GM10248 (cell line): ENCODE measurements around the gene SUOX.
"Not testable (repeated sequence)": the region's sequence is repeated elsewhere in the genome, so short reads cannot be mapped to it uniquely, and the experiment has no call there.

Experiments
- CTCF ChIA-PET: fragments of 300-600 bp; sonication (Branson Sonifier 250); formaldehyde crosslinking; extraction: SDS; loops from one replicate; lab custom pipeline; 2021; ENCODE audit warnings: antibody characterized with exemption; lab: Yijun Ruan, JAX
- POLR2A ChIA-PET: fragments of 350-650 bp; sonication (Branson Sonifier 250); formaldehyde crosslinking; extraction: SDS; loops from one replicate; lab custom pipeline; 2020; ENCODE audit warnings: antibody characterized with exemption; lab: Yijun Ruan, JAX
- DNase-seq: peaks from one replicate; pipeline ENCODE4 v3.0.0; 2012; ENCODE audit errors: extremely low spot score
- TF ChIP-seq, protein P1 (sequence below): IDR thresholded peaks from 2 replicates; pipeline ENCODE4 v1.5.1; 2012; ENCODE audit warnings: mild to moderate bottlenecking, low read depth; ENCODE audit errors: extremely low read depth, missing control alignments, control extremely low read depth

The SUOX gene

DNA sequence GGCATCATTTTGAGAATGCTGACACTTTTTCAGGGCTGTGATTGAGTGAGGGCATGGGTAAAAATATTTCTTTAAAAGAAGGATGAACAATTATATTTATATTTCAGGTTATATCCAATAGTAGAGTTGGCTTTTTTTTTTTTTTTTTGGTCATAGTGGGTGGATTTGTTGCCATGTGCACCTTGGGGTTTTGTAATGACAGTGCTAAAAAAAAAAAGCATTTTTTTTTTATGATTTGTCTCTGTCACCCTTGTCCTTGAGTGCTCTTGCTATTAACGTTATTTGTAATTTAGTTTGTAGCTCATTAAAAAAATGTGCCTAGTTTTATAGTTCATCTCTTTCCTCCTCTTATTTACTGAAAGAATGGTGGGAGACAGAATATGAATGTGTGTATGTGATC is 24.6 kb upstream of the SUOX start:
- TF ChIP-seq, protein P1, sequence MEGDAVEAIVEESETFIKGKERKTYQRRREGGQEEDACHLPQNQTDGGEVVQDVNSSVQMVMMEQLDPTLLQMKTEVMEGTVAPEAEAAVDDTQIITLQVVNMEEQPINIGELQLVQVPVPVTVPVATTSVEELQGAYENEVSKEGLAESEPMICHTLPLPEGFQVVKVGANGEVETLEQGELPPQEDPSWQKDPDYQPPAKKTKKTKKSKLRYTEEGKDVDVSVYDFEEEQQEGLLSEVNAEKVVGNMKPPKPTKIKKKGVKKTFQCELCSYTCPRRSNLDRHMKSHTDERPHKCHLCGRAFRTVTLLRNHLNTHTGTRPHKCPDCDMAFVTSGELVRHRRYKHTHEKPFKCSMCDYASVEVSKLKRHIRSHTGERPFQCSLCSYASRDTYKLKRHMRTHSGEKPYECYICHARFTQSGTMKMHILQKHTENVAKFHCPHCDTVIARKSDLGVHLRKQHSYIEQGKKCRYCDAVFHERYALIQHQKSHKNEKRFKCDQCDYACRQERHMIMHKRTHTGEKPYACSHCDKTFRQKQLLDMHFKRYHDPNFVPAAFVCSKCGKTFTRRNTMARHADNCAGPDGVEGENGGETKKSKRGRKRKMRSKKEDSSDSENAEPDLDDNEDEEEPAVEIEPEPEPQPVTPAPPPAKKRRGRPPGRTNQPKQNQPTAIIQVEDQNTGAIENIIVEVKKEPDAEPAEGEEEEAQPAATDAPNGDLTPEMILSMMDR, result no peak
- ChIA-PET CTCF (no interaction called here), POLR2A (interaction anchor here (2.7 kb wide), 1 partner anchor 155 kb away, joined by 15 read pairs; the partner anchor contains the start of genes ORMDL2 and SARNP)
- no peak for DNase-seq

DNA sequence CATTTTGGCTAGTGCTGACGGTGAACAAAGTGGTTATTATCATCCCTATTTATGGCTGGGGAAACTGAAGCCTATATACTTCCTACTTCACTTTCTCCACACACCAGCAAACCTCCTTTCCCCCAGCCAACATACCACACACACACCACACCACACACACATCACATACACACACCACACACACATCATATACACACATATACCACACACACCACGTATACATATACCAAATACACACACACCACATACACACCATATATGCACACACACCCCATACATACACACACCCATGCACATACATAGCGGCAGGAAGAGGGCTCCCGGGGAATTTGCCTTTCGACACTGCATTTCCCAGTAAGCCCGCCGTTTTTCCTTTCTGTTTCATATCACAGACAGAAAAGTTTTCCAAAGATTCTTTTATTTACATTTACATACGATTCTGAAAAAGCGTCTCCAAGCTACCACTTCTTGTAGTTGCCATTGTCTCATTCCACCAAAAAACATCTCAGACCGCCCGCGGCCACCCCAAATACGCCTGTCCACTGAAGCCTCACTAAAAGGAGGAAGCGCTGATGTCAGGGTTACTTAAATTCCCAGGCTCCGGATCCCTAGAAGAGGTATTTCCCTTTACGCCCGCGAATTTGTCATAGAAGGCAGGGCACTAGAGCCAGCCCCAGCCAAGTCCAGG is 24.0 kb upstream of the SUOX start:
- TF ChIP-seq, protein P1, result no peak
- CTCF ChIA-PET, result interaction anchor here (0.7 to 3.0 kb wide), 19 partner anchors 8 to 254 kb away, joined by 3 to 38 read pairs (median 4); partner anchors contain the start of genes ORMDL2, PA2G4, PYM1 and SARNP
- no peak for DNase-seq
- POLR2A ChIA-PET, result interaction anchor here (0.6 to 2.7 kb wide), 17 partner anchors 10 to 249 kb away, joined by 3 to 19 read pairs (median 6); partner anchors contain the start of genes DNAJC14, ORMDL2, PA2G4 and RNF41

DNA sequence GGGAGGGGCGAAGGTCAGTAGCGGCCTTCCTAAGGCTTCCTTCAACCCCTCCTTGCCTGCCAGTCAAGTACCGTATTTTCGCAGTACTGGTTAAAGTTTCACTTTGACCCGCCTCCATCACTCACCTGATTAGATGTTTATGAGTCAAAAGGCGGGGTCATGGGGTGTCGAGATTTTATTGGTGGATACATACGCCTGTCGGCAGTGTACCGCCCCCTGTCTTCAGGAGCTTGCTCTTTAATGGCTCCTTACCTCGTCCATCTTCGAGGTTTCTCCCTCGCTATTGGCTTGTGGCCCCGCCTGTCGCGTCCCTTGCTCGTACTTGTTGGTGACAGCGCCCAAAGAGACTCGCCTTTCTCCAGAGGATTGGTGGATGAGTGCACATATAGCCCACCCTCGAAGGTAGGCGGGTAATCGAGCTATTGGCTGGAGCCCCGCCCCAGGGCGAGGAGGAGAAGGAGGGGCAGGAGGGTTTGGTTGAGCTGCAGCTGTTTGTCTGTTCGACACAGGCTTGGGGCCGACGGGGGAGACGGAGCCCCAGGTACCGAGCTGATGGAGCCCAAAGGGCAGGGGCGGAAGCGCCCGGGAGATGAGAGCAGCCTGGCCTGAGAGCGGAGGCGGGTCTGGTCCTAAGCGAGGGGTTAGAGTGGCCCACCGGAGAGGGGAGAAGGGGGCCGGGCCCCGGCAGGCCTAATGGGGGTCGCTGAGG is 23.3 kb upstream of the SUOX start, which contains the start of gene RAB5B:
TSS of gene RAB5B (plus strand) at position 480 of the 709 bp plus-strand sequence. CDS start 12,883 bp downstream, outside the sequence.
- ChIA-PET POLR2A (interaction anchor here (0.5 to 2.7 kb wide), 21 partner anchors 9 to 248 kb away, joined by 3 to 19 read pairs (median 4); partner anchors contain the start of genes DNAJC14, ORMDL2, PA2G4 and PYM1), CTCF (interaction anchor here (0.7 to 3.0 kb wide), 24 partner anchors 9 to 255 kb away, joined by 3 to 38 read pairs (median 3); partner anchors contain the start of genes ORMDL2, PA2G4, PYM1 and SARNP)
- TF ChIP-seq, protein P1, result no peak
- DNase-seq, result peak; percentile 94

DNA sequence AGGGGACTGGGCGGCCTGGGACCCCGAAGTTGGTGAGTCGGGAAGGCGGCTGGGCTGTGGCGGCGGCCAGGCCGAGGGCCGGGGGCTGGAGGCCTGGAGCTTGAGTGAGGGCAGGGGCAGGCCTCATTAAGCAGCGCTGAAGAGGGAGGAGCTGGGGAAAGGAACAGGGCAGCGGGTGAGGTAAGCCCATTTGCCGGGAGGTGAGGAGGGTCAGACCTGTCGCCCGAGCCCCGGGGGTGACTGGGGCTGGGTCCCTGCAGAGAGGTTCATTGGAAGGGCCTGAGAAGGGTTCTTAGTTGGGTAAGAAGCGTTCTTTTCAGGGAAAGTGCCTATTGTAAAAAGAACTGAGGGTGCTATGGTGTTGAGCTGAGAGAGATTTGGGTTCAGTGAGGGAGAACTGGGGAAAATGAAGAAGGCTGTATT is 22.8 kb upstream of the SUOX start:
- ChIA-PET CTCF (interaction anchor here (0.7 to 3.0 kb wide), 24 partner anchors 8 to 255 kb away, joined by 3 to 38 read pairs (median 4); partner anchors contain the start of genes ORMDL2, PA2G4, PYM1 and SARNP), POLR2A (interaction anchor here (0.5 to 2.7 kb wide), 18 partner anchors 8 to 247 kb away, joined by 3 to 19 read pairs (median 4); partner anchors contain the start of genes ORMDL2, PA2G4, PYM1 and RNF41)
- TF ChIP-seq, protein P1, result no peak
- DNase-seq, result peak; percentile 58

DNA sequence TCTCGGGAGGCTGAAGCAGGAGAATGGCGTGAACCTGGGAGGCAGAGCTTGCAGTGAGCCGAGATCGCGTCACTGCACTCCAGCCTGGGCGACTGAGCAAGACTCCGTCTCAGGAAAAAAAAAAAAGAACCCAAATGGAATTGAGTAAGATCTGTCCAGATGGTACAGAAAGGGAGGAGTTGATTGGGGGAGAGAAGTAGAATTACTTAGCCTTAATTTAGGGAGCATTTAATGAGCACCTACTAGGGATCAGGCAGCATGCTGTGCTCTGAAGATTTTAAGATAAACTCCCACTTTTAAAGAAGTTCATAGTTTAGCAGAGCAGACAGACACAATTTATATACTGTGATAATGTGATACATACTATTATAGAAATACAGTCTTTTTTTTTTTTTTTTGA is 18.7 kb upstream of the SUOX start:
- ChIA-PET POLR2A (no interaction called here), CTCF (interaction anchor here (1.2 to 1.6 kb wide), 2 partner anchors 17 to 19 kb away, joined by 5 read pairs; partner anchors contain the start of gene SUOX)
- TF ChIP-seq, protein P1, result no peak
- DNase-seq, result no peak

DNA sequence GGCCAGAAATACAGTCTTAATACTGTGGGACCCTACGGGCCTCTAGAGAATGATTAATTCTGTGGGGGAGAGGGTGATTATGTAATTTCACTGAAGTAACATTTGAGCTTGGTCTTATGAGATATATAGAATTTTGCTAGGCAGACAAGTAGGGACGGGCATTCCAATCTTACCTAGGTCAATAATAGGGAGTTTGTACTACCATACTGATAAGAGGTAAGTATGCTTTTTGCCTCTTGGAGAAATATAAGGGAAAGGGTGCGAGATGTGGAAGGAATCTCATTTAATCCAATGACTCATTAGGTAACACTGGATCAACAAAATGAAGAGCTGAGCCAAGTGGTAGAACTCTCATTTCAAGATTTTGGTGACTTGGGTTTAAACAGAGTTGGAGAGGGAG is 18.0 kb upstream of the SUOX start:
- ChIA-PET CTCF (interaction anchor here (1.1 to 9.1 kb wide), 2 partner anchors 16 to 51 kb away, joined by 3 to 140 read pairs; partner anchors contain the start of gene SUOX), POLR2A (no interaction called here)
- TF ChIP-seq, protein P1, result no peak
- no peak for DNase-seq

DNA sequence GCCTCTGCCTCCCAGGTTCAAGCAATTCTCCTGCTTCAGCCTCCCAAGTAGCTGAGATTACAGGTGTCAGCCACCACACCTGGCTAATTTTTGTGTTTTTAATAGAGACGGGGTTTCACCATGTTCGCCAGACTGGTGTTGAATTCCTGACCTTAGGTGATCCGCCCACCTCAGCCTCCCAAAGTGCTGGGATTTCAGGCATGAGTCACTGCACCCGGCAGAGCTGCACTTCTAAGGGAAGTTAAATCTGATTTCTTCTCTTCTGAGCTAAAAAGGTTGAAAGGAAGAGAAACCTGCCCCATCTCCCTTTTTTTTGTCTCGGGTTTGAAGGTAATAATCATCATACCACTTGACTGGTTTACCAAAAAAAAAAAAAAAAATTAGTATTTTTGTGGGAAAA is 15.2 kb upstream of the SUOX start:
- CTCF ChIA-PET, result interaction anchor here (1.4 to 9.1 kb wide), 8 partner anchors 8 to 153 kb away, joined by 4 to 140 read pairs (median 6); partner anchors contain the start of genes DNAJC14, RAB5B and SUOX
- POLR2A ChIA-PET, result interaction anchor here (2.2 kb wide), 1 partner anchor 8 kb away, joined by 19 read pairs; the partner anchor contains the start of gene RAB5B
- DNase-seq, result not testable (repeated sequence)
